GM21786 (cell line): ENCODE data around the gene SLC15A1.

Experiments
- ATAC-seq: cut with Tn5 transposase; IDR thresholded peaks from one replicate; pipeline ENCODE4 v1.9.1; 2021; ENCODE audit not compliant: unreplicated experiment

The SLC15A1 gene, protein sequence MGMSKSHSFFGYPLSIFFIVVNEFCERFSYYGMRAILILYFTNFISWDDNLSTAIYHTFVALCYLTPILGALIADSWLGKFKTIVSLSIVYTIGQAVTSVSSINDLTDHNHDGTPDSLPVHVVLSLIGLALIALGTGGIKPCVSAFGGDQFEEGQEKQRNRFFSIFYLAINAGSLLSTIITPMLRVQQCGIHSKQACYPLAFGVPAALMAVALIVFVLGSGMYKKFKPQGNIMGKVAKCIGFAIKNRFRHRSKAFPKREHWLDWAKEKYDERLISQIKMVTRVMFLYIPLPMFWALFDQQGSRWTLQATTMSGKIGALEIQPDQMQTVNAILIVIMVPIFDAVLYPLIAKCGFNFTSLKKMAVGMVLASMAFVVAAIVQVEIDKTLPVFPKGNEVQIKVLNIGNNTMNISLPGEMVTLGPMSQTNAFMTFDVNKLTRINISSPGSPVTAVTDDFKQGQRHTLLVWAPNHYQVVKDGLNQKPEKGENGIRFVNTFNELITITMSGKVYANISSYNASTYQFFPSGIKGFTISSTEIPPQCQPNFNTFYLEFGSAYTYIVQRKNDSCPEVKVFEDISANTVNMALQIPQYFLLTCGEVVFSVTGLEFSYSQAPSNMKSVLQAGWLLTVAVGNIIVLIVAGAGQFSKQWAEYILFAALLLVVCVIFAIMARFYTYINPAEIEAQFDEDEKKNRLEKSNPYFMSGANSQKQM

DNA sequence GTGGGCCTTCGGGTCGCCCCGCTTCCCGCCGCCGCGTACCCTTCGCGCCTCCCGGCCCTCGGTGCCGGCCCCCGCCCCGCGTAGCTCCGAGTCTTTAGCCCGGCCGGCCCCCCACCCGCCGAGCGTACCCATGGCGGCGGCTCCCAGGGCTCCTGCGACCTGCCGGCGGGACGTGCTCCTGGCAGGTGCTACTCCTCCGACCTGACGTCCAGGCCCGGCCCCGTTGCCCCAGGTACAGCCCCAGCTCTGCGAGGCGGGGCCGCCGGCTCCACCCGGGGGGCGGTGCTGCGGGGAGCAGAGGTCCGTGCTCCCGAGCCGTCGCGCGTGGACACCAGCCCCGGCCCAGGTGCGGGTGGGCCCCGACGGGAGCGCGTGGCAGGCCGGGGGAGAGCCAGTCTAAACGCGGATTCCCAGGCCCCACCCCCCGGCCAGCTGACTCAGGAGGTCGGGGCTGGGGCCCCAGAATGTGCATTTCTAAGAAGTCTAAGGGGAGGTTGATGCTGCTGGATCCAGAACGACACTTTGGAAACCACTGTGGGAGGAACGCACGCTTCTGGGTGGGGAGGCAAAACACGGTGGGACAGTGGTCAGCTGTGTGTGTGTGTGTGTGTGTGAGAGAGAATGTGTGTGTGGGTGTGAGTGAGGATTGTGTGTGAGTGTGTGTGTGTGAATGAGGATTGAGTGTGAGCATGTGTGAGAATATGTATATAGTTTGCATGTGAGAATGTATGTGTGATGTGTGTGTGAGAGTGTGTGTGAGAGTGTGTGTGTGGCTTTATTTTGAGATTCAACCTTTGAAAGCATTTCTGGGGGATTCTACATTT is at the start of gene SLC15A1:
Gene SLC15A1, minus strand, starts transcription at position 206 of the 824 bp plus-strand sequence. Its CDS starts 74 bp downstream, at position 132.
- no peak for ATAC-seq

DNA sequence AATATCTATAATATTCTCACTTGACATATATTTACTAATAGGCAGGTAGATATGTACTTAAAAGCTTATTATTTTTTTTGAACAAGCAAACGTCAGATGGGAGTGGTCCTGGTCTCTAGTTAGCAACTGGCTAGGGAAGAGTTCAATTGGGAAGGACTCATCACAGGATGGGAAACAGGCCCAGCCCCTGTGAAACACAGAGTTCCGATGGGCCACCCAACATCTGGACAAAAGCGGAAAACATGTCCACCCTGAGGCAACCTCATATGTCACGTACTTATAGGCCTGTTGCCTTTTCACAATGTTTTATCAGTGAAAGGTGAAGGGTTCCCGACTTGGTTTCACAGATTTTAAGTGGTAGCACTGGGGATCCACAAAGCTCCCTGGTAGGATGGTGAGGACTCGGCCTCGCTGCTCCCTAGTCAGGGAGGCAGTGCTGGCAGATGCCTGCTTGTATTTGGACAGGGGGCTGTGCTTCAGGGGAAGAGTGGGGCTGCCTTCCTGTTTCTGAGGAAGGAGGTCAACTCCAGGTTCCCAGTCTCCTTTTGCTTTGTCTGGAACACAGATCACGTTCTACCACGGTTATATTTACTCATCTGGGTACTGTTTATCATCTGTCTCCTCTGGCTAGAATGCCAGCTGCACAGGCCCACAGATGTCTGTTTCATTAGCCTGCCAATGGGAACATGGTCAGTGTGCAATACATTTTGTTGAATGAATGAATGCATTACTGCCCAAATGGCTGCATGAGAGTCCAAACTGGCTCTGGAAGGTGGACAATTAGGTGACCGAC is 49.4 kb upstream of the SLC15A1 start:
- no peak for ATAC-seq

DNA sequence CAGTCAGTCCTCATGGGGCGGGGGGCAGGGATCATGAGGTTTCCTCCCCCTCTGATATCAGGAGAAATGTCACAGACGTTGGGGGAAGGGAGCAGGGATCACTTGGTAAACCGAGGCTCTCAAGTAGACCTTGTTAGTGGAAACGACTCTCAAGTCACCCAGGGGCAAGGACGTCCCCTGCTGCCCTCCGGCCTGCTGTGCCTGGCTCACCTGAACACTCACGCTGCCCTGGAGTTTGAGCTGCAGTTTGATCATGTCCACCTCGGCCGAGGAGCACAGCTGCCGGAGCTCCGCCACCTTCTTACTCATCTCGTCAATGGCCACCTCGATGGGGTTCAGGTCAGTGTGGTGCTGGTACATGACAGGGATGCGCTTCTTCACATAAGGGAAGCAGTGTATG is 47.6 kb upstream of the SLC15A1 start:
- ATAC-seq: no peak

DNA sequence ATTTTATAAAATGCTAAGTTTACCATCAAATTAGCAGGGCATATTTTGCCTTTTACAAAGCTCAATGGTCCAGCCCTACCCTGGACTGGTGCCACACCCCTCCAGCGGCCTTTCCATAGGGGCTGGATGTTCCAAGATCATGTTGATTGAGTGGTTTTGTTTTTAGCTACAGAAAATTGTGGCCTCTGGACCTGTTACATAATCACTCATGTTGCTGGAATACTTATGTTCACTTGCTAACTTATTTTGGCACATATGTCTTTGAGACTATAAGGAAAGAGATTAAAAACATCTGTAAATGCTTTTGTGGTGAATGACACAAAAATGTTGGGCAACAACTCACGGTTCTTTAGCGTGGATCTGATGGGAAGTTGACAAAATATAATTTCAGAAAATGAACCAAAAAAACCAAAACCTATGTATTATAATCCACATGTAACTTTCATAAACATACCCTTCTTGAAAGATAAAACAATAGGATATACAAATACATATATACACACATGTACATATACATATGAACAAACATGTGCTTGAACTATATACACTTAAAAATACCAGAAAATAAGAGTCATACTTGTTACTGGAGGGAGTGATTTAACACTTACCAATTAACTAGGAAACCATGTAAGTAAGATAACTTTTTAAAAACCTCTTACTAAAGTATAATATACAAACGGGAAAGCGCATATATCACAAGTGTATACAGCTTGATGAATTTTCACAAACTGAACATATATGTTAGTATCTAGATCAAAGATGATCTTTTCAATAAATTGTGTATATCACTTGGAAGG is 46.6 kb upstream of the SLC15A1 start:
- no peak for ATAC-seq

DNA sequence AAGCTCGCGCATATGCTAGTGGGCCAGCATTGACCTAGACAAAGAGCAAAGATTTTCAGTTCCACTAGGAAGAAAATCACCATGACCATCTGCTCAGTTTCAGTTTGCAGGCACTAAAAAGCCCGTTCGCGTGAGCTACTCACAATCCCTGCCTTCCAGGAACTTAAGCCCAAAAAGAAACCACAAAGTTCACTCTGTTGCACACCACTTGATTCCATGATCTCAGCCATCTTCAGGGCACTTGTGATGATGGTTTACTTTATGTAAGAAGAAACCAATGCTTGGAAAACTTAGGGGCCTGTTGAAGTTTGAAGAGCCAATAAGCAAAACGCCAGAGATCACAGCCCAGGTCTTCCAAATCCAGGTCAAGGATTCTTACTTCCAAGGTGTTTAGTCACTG is 45.0 kb upstream of the SLC15A1 start:
- ATAC-seq: no peak

DNA sequence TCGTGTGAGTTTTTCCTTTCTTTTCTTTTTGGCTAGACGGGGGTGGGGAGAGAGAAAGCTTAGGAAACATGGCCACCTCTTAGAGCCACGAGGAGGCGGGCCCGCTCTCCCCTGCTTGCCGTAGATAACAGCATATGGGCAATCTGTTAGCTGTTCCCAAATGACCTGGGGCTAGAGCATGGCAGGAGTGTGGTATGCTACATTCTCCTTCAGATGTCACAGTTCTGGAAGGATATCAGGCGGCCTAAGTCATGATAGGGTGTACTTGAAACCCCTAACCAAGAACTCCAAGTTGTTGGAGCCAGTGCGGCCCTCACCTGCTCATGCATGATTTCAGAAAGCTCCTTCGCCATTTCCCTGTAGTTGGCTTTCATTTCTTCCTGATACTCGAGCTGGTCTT is 44.3 kb upstream of the SLC15A1 start:
- ATAC-seq: no peak

DNA sequence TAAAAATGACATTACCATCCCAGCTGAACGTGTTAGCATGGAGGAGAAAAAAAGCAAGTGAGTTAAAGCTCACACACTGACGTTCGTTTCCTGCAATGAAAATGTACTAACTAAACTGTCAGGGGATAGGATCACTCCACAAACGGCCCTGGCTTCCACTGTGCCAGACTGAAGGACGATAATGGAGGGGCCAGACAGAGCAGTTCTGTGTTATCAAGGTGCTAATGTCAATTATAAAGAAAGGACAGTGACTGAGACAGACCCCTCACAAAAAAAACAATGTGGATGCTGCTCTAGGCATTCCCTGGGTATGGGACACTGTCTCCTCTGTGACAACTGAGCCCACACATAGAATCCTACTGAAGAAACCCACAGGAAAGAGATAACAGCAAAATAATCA is 43.7 kb upstream of the SLC15A1 start:
- ATAC-seq: no peak

DNA sequence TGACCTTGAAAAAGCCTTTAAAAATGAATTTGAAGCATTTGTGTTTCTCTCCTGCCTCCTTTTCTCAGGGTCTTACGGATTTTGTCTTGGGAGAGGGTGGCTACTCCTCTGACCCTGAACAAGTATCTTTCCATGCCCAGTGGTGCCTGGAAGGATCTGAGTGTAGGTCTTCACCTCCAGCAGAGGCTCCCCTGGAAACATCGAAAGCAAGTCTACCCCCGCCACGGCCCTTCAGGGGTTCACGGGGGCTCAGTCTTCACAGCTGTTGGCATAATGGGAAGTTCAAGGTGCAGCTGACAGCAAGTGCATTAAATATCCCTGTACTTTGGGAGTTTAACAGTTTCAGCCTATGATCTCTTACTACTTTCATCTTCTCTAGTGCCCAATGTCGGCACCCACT is 42.7 kb upstream of the SLC15A1 start:
- ATAC-seq: no peak

DNA sequence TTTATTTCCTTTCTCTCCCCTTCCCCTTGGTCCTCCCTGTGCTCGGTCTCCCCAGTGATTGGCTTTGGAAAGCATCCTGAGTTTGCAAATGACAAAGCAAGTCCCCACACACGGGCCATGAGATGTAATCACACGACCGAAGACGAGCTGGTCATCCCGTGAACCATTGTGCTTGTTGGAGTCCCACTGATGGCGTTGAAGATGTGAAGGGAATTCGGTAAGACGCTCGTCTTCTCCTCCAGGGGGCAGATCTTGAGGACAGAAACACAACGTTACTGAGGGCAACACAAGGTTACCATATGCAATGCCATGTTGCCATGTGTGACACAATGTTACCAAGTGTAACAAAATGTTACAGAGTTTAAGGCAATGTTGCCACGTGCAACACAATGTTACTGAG is 42.0 kb upstream of the SLC15A1 start:
- ATAC-seq: no peak

DNA sequence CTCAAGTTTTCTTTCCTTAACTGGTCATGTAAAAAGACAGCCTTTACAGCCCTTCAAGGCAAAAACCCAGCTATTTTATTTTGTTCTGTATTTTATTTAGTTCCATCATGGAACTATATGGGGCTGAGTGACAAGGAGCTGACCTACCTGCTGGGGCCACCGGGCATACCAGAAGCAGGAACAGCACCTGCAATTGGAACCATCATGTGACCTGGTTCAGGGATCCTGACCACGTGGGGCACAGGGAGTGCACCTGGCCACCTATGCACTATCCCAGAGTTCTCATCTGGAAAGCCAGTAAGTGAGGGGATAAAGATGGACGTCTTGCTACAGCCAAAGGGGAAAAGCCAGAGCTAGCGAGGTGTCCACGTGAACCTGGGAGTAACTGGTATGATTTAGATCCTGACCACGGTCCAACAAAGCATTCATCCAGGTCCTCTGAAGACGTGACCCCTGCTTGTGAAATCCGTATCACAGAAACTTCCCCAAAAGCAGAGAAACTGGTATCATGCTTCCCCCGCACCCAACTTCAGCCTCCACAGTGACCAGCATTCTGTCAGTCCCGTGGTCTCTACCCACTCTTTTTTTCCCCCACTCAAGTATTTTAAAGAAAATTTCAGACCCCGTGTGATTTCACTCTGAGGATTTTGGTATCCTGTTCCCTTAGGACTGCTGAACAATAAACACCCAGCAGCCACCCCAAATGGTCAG is 40.5 kb upstream of the SLC15A1 start:
- no peak for ATAC-seq

DNA sequence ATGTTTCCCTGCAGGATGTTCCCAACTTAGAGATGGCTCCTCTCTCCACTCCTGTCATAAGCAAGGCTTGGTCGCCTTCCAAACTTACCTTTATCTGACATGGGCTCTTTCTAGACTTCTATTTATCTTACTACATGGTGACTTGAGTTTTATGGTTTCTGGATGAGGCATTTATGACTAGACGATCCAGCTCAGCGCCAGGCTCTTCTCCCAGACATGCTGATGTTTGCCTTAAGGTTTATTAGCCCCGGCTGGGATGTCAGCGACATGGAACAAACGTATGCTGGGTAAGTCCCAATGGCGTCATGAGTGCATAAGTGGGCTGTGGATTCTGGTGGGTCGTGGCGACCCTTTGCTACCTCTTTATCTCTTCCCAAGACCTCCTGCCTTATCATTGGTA is 39.8 kb upstream of the SLC15A1 start:
- no peak for ATAC-seq

DNA sequence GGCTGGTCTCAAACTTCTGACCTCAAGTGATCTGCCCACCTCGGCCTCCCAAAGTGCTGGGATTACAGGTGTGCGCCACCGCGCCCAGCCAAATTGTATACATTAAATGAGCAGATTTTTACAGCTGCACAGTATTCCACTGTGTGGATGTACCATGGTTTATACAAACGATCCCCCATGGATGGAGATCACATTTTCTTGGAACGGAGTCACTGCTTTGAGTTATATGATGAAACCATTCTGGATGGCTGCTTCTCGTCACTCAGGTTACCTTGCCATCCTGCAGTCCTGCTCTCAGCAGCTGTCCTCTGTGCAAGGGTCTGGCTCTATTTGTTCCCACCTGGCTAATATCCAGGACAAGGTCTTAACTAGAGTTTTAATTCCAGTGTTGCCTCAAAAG is 39.1 kb upstream of the SLC15A1 start:
- ATAC-seq: no peak

DNA sequence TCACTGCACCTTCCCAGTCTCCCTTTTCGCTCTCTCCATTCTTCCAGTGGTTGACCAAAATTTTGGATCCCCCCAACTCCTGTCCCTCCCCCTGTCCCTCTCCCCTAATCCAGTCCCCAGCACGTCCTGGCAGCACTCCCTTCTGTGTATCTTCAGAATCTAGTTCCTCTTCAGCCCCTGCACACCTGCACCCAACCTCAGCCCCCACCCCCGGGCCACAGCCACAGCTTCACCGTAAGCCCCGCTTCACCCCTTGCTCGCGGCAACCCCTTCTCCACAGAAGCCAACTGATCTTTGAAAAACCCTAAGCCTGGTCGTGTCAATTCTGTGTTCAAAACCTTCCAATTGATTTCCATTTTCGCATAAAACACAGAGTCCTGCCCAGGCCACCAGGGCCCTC is 35.5 kb upstream of the SLC15A1 start:
- no peak for ATAC-seq

DNA sequence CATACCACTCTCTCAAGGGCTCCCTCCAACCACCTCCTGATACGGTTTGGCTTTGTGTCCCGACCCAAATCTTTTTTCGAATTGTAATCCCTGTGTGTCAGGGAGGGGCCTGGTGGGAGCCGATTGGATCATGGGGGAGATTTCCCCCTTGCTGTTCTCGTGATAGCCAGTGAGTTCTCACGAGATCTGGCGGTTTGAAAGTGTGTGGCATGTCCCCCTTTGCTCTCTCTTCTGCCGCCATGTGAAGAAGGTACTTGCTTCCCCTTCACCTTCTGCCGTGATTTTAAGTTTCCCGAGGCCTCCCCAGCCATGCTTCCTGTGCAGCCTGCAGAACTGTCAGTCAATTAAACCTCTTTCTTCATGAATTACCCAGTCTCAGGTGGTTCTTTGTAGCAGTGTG is 34.7 kb upstream of the SLC15A1 start:
- no peak for ATAC-seq

DNA sequence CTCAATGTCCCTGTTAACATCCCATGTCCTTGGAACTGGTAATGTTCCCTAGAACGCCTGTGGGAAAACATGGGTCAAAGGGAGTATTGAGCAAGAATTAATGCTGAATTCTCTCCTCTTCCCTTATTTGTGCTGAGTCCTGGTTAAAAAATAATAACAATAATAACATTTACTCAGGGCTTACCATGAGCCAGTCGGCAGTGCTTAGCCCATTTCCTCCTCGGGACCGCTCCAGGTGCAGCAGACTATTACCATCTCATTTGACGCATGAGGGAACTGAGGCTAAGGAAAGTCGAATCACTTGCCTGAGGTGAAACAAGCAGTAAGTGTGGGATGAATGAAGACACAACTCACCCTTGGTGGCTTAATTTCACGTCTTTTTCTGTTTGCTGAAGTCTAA is 33.6 kb upstream of the SLC15A1 start:
- no peak for ATAC-seq

DNA sequence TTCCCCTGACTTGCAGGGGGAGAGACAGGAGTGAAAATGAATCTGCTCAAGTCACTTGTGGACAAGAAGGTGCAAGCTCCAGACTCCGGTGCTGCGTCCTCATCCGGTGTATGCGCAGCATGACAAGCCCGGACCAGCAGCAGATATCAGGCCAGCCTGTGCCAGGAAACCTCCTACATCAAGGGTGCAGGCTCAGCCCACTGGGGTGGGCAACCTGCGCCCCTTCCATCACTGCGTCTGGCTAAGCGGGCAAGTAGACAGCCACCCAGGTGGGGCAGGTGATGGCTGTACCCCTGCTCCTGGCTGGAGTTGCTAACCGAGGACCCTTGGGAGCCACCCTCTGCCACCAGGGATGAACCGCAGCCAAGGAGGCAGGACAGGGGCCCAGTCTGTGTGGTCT is 32.9 kb upstream of the SLC15A1 start:
- no peak for ATAC-seq

DNA sequence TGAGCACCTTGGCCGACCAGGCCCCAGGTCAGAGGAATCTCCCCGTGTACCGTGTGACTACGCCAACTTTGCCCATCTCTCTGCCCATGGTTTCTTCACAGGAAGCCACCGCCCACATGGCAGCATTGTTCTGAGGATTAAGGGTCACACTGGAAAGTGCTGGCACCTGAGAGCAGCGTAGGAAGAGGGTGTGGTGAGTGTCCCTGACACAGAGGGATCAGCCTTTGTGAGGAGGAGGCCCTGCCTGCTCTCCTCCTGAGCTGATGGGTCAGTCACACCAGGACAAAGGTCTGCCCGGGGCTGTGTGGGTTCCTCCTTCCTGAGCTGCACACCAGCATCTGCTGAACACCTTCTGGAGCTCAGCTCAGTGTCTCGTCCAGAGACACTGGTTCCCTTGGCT is 32.2 kb upstream of the SLC15A1 start:
- ATAC-seq: no peak

DNA sequence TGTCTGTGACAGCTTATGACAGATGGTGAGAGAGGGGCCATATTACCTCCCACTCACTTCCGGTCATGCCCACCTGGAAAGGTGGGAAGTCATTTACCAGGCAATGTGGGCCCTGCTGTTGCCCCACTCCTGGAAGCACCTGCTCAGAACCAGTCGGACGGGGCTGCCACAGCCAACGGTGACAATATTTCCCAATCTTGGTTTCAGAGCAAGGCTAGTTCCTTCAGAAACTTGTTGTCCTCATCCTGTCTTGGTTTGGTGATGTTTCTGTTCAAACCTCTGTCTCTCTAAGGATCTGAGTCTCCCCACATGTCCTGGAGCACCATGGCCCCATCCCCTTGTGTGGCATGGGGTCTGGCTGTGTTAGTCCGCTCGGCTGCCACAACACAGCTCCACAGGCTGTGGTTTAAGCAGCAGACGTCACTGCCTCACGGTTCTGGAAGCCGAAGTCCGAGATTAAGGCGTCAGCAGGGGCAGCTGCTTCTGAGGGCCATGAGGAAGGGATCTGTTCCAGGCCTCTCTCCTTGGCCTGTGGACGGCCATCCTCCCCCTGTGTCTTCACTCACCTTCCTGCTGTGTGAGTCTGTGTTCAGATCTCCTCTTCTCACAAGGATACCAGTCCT is 31.5 kb upstream of the SLC15A1 start:
- no peak for ATAC-seq

DNA sequence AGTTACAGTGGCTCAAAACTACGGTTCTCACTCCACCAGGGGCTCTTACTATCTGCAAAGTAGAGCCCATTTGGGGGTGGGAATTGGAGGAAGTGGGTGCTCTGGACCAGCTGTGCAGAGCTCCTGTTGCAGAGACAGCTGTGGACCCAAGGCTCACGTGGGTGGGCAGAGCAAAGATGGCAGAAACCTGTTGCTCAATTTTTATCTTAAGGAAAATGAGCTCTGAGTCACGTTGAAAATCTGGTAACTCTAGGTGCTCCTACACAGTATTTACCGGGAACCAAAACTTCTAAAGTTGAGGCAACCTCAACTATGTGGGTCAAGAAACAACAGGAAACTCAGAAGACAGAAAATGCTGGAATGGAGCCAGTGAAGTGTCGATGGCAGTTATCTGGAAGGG is 30.2 kb upstream of the SLC15A1 start:
- ATAC-seq: no peak
